OCI-LY1 (cell line): ENCODE measurements around the gene UTP4.
A peak's percentile ranks its signal among the peaks of the same experiment; 100 is the strongest.
"Not testable (repeated sequence)": the region's sequence is repeated elsewhere in the genome, so short reads cannot be mapped to it uniquely, and the experiment has no call there.

Experiments
- H2AFZ ChIP-seq: fragments of 200-600 bp; sonication (generic), shearing (Covaris generic); 2 replicates; pipeline ENCODE4 v1.6.0; 2014; ENCODE audit warnings: antibody characterized with exemption, mild to moderate bottlenecking, low read length
- H3F3A ChIP-seq: fragments of 200-600 bp; sonication (generic), shearing (Covaris generic); 2 replicates; pipeline ENCODE4 v1.6.0; 2014; ENCODE audit warnings: mild to moderate bottlenecking, antibody characterized with exemption, low read length, moderate library complexity; ENCODE audit not compliant: insufficient read depth
- H3K27ac ChIP-seq: fragments of 200-600 bp; sonication (generic); 2 replicates; pipeline ENCODE4 v1.5.1; 2014; ENCODE audit warnings: low read length, mixed run types, mild to moderate bottlenecking, low read depth; ENCODE audit not compliant: poor library complexity, severe bottlenecking
- H3K27me3 ChIP-seq: fragments of 200-600 bp; sonication (generic); 2 replicates; pipeline ENCODE4 v1.6.0; 2014; ENCODE audit warnings: antibody characterized with exemption, mild to moderate bottlenecking, low read length, moderate library complexity; ENCODE audit not compliant: insufficient read depth
- H3K36me3 ChIP-seq: fragments of 200-600 bp; sonication (generic); 2 replicates; pipeline ENCODE4 v1.6.1; 2014; ENCODE audit warnings: mild to moderate bottlenecking, antibody characterized with exemption, low read length, moderate library complexity, mixed read lengths; ENCODE audit not compliant: insufficient read depth
- H3K4me1 ChIP-seq: fragments of 200-600 bp; sonication (generic); 2 replicates; pipeline ENCODE4 v1.5.1; 2014; ENCODE audit warnings: mild to moderate bottlenecking, low read length, moderate library complexity; ENCODE audit not compliant: insufficient read depth, severe bottlenecking
- H3K4me2 ChIP-seq: fragments of 200-600 bp; sonication (generic), shearing (Covaris generic); 2 replicates; pipeline ENCODE4 v1.6.1; 2014; ENCODE audit warnings: low read length
- H3K4me3 ChIP-seq: fragments of 200-600 bp; sonication (generic); 2 replicates; pipeline ENCODE4 v1.5.1; 2014; ENCODE audit warnings: low read length, low read depth, mild to moderate bottlenecking, mixed read lengths; ENCODE audit not compliant: poor library complexity, severe bottlenecking
- H3K79me2 ChIP-seq: fragments of 200-600 bp; shearing (Covaris generic); 2 replicates; pipeline ENCODE4 v1.6.1; 2016; ENCODE audit warnings: mixed run types, low read length, mixed read lengths; ENCODE audit not compliant: insufficient read depth
- H3K9ac ChIP-seq: fragments of 200-600 bp; sonication (generic), shearing (Covaris generic); 2 replicates; pipeline ENCODE4 v1.6.1; 2014; ENCODE audit warnings: mild to moderate bottlenecking, low read length, mixed read lengths
- H3K9me2 ChIP-seq: fragments of 200-600 bp; sonication (generic), shearing (Covaris generic); 2 replicates; pipeline ENCODE4 v1.6.1; 2014; ENCODE audit warnings: low read depth, mild to moderate bottlenecking, low read length, mixed read lengths
- H3K9me3 ChIP-seq: fragments of 200-600 bp; shearing (Covaris generic); 2 replicates; pipeline ENCODE4 v1.6.1; 2014; ENCODE audit warnings: low read length, mixed read lengths
- H4K20me1 ChIP-seq: fragments of 200-600 bp; sonication (generic), shearing (Covaris generic); 2 replicates; pipeline ENCODE4 v1.6.0; 2016; ENCODE audit warnings: mild to moderate bottlenecking, low read length; ENCODE audit not compliant: insufficient read depth
- CTCF ChIP-seq: fragments of 200-600 bp; sonication (generic), shearing (Covaris generic); IDR thresholded peaks from 2 replicates; pipeline ENCODE4 v1.5.1; 2017; ENCODE audit warnings: mild to moderate bottlenecking, antibody characterized with exemption, low read length, moderate library complexity, mixed read lengths
- EZH2 ChIP-seq: fragments of 200-600 bp; sonication (generic), shearing (Covaris generic); IDR thresholded peaks from 2 replicates; pipeline ENCODE4 v1.8.0; 2017; ENCODE audit warnings: borderline replicate concordance, mixed run types, mild to moderate bottlenecking, antibody characterized with exemption, low read length, moderate library complexity, mixed read lengths

UTP4 gene

GRCh38 chr16:69143116-69143515, 10.7 kb downstream of the UTP4 start:
- no peak for TF ChIP-seq CTCF
- no peak for TF ChIP-seq EZH2
- H3K79me2 ChIP-seq, result no peaks in the 10 kb centered on the region
- H4K20me1 ChIP-seq, result no peaks in the 10 kb centered on the region
- H3K9ac ChIP-seq, result no peak overlapping the region
- no peak overlapping the region for H3K4me2 ChIP-seq
- peaks cover 83% of the 10 kb centered on the region for H3K36me3 ChIP-seq
- no peak overlapping the region for H3K27ac ChIP-seq
- no peak overlapping the region for H2AFZ ChIP-seq
- H3K9me3 ChIP-seq, result no peaks in the 10 kb centered on the region
- no peaks in the 10 kb centered on the region for H3K9me2 ChIP-seq
- H3K4me1 ChIP-seq, result no peaks in the 10 kb centered on the region
- H3K4me3 ChIP-seq, result no peak overlapping the region
- no peaks in the 10 kb centered on the region for H3F3A ChIP-seq
- H3K27me3 ChIP-seq, result no peaks in the 10 kb centered on the region

GRCh38 chr16:69145658-69146057, 13.2 kb downstream of the UTP4 start:
- Histone ChIP-seq H3K4me3 (no peak overlapping the region), H3K27me3 (no peaks in the 10 kb centered on the region), H3K9me3 (no peaks in the 10 kb centered on the region), H3K36me3 (peaks cover 80% of the 10 kb centered on the region), H3F3A (no peaks in the 10 kb centered on the region), H3K4me1 (no peaks in the 10 kb centered on the region), H3K27ac (no peak overlapping the region), H2AFZ (no peak overlapping the region), H4K20me1 (no peaks in the 10 kb centered on the region), H3K4me2 (no peak overlapping the region), H3K9ac (no peak overlapping the region), H3K9me2 (no peaks in the 10 kb centered on the region), H3K79me2 (no peaks in the 10 kb centered on the region)
- TF ChIP-seq CTCF, result no peak
- TF ChIP-seq EZH2, result no peak

- not testable (repeated sequence) for H4K20me1 ChIP-seq
Measured at GRCh38 chr16:69149621-69150020, 17.2 kb downstream of the UTP4 start.

GRCh38 chr16:69150146-69150865, 17.9 kb downstream of the UTP4 start:
- Histone ChIP-seq H3K9me2 (no peaks in the 10 kb centered on the region), H3K36me3 (peaks cover 82% of the 10 kb centered on the region), H3K79me2 (no peaks in the 10 kb centered on the region), H3K9me3 (no peaks in the 10 kb centered on the region), H2AFZ (no peak overlapping the region), H3F3A (no peaks in the 10 kb centered on the region), H3K4me2 (no peak overlapping the region), H3K27me3 (no peaks in the 10 kb centered on the region), H3K4me3 (no peak overlapping the region), H3K9ac (no peak overlapping the region), H3K27ac (no peak overlapping the region), H3K4me1 (no peaks in the 10 kb centered on the region), H4K20me1 (no peaks in the 10 kb centered on the region)
- TF ChIP-seq CTCF (peak; percentile 92), EZH2 (no peak)

More at GRCh38 chr16:69149621-69150020, 17.2 kb downstream of the UTP4 start:
- not testable (repeated sequence) for H3K9me2 ChIP-seq, H3K27ac ChIP-seq, H3K9me3 ChIP-seq, H3K9ac ChIP-seq, H3K4me1 ChIP-seq, H2AFZ ChIP-seq, H3K79me2 ChIP-seq, H3K4me3 ChIP-seq, H3K4me2 ChIP-seq, H3K27me3 ChIP-seq, H3F3A ChIP-seq
- peaks cover 79% of the 10 kb centered on the region for H3K36me3 ChIP-seq
